ENCODE data around the gene DGKI. TPM values are rescaled to one million over a fixed set of nuclear protein-coding genes. Genes with fewer than 3 reads are reported as not detected.
"Not testable (repeated sequence)": the region's sequence is repeated elsewhere in the genome, so short reads cannot be mapped to it uniquely, and the experiment has no call there.

The DGKI gene
- total RNA-seq, 1 experiment from 2014 or later, result 0.29 TPM

DNA sequence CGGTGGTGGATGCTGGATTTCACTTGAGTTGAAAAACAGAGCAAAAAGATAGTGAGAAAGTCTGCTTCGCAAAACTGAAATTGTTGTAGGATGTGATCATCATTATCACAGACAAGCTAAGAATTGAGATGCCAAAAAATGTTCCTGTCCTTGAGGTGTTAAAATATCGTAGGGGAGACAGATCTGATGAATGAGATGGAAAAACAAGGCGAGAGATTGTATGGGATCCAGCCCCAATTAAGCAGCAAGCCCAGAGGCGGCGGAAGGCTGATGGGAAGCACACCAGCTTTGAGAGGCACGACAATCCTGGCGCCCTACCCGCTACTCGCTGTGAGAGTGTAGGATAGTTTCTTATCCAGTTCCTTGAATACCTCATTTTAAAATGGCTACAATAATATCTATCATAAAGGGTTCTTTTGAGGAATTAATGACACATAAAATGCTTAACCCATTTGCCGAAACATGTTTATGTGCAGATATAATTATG, 372.2 kb downstream of the DGKI start:
- DNase-seq (ENCODE audit: low spot score), result no peak

DNA sequence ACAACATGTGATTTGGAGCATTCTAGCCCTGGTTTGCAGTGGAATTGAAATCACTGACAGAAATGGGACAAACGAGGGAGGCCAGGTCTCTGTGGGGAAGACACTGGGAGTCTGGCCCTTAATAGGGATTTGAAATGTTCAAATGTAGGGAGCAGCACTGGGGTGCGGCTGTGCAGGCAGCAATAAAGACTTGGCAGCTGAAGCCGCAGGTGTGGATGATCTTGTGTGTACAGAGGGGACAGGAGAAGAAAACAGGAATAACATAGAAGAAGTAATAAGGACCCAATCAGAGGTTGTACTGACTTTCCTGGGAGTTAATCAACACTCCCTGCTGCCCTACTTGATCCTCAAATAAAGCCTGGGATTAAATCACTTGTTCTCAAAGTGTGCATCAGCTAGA, 375.6 kb downstream of the DGKI start:
- DNase-seq (ENCODE audit: low spot score), result no peak

DNA sequence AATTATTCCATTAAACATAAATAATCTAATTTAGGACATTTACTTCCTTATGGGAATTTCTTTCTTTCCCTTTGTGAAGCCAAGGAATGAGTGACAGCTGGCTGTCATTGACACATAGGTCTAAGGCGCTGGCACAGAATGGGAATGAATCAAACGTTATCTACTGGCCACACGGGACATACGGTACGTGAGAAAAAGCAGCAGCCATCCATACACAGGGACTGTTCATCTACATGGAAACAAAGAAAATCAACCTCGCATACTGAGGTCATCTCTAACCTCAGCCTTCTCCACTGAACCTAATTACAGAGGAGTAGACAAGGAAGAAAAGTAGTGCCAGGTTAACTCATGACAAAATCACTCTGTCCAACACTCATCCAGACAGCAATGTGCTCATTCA, 376.9 kb downstream of the DGKI start:
- no peak for DNase-seq (ENCODE audit: low spot score)

DNA sequence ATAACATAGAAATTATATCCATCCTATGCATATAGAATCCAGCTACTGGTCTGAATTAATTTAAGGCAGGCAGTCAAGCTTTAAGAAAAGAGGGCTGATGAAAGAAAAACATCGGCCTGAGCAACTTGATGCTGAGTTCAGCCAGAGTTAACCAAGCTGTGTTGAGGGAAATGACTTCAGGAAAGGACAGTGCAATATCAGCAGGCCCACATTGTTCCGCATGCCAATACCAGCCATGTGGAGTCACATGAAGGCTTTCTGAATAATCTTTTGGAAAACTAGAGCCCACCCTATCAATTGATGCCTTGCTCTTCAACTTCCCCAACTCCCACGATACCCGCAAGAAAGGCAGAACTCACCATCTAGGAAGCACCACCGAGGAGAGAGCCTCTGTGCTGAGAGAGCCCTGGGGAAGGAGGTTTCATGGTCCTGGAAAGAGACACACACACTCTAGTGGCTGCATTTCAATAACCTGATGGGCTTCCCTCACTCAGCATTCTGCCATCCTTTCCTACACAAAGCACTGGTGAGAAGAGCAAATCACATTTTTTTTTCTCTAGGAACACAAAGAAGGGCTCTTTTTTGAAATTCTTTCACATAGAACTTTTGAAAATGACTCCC, 377.5 kb downstream of the DGKI start:
- no peak for DNase-seq (ENCODE audit: low spot score)

DNA sequence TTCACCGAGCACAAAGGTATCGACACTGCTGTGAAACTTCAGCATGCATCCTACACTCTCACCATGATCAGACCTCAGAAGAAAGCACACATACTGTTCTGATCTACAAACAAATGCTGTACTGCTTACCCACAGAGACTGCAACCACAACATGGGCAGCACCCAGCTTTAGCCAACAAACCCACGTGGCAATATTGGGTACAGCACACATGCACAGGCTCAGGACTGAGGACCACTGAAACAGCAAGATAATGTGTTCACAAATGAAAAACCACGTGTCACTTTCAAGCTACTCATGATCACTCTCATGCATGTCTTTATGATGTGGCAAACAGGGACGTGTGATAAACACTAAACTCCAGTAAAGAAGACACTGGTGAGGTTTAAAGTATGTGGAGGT, 383.9 kb downstream of the DGKI start:
- no peak for DNase-seq (ENCODE audit: low spot score)

DNA sequence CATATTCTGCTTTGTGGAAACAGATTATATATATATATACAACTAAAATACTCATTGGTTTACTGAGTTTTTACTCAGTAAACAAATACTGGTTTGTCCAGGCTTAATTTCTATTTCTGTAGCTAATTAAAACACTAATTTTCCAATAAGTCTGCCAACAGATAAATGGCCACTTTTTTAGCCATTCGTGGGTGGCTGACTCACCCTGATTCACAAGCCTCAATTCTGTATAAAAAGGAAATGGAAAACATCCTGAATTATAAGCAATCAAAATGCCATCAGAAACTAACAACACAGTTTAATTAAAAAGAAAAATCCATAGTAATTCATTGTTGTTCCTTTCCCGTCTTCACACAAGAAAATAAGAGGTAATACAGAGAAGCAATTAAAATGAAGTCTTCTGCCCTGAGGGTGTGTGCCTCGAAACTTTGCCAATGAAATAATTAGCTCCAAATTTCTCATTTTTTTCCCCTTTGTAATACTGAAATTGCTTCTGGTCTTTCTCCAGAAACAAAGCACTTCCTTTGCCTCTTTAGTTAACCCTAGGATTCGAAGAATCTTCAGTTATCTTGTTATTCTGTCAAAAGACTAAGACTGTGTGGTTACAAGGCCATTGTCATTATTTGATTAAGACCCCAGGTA, 384.6 kb downstream of the DGKI start:
- DNase-seq (ENCODE audit: low spot score), result peak; percentile 22

DNA sequence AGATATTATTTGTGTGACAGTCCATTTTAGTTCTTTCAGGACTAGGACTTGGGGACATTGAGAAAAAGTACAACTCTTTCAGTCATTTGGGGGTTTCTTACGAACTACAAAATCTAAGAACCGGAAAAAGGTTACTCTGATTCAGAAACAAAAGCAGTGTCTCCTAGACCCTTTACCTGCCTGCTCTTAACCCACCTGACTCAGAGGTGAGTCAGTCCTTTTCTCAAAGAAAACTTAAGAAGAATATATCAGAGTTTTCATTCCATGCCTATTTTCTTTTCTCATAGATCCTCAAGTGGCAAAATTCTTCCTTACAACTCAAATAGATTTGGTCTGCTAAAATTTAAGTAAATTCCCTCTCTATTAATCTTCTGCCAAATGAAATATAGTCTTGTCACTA, 388.4 kb downstream of the DGKI start:
- no peak for DNase-seq (ENCODE audit: low spot score)

DNA sequence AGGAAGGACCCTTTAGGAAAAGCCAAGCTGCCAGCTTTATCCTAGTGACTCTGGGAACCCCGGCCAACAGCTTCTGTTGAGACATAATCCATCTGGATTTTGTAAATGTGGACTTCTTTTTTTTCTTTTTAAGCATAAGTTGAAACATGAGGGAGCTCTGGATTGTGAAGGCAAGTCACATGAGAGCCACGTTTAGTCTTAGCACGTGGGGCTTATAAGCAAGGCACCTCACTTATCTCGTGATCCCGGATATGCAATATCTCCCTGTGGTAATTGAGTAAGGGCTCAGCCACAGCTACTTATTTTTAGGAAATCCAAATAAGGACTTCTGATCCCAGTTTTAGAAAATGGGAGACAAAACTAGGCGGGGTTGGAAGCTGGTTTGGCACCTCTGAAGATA, 392.0 kb downstream of the DGKI start:
- no peak for DNase-seq (ENCODE audit: low spot score)

DNA sequence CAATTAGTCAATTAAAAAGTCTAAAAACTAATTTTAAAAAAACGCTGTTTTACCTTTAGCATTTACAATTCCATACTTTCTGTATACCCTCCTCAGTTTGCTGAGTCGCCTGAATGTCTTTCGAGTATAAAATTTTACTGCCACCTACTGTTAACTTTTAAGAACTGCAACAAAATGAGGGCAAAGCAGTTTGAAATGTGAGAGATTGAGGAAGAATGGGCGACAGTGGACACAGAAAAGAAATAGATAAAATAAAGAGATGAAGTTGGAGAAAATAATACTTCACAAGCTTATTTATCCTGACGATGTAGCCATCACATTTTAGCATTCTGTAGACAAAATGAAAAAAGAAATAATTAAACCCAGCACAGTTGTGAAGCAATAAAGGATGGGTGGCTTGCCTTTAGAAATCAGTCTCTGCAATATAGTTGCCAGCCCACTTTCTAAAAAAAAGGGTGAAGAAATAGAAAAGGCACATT, 392.5 kb downstream of the DGKI start:
- peak; percentile 27 for DNase-seq (ENCODE audit: low spot score)

DNA sequence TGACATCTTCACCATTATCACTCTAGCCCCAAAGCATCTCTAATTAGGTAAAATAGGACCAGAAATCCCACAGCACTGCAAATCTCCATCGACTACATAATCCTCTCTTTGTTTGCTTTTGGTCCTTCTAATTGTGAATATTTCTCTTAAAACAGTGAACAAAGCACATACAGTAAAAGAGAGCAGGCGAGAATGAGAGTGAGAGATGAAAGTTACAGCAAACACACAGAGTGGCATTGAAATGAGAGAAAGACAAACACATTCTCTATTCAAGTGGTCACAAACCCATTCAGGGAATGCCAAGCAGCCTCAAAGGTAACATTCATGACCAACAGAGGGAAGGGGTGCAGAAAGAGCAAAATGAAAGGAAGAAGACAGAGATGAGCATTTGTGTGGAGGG, 393.4 kb downstream of the DGKI start:
- no peak for DNase-seq (ENCODE audit: low spot score)

DNA sequence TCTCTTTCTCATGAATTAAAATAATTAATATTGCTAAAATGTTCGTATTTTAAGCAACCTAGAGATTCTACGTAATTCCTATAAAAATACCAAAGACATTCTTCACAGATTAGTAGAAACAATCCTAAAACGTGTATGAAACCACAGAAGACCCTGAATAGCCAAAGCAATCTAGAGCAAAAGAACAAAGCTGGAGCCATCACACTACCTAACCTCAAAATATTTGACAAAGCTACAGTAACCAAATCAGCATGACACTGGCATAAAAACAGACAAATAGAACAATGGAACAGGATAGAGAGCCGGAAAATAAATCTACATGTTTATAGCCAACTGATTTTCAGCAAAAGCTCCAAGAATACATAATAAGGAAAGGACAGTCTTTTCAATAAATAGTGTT, 397.8 kb downstream of the DGKI start:
- no peak for DNase-seq (ENCODE audit: low spot score)

DNA sequence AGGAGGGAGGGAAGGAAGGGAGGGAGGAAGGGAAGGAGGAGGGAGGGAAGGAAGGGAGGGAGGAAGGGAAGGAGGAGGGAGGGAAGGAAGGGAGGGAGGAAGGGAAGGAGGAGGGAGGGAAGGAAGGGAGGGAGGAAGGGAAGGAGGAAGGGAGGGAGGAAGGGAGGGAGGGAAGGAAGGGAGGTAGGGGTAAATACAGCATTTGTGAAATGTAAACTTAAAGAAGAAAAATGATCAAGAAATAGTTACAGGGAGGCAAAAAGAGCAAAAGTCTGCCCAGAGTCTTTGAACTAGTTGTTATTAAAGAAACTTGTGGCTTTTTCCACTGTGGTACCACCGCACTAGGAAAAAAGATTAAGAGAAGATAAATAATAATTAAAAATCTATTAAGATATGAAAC, 398.2 kb downstream of the DGKI start:
- not testable (repeated sequence) for DNase-seq (ENCODE audit: low spot score)

DNA sequence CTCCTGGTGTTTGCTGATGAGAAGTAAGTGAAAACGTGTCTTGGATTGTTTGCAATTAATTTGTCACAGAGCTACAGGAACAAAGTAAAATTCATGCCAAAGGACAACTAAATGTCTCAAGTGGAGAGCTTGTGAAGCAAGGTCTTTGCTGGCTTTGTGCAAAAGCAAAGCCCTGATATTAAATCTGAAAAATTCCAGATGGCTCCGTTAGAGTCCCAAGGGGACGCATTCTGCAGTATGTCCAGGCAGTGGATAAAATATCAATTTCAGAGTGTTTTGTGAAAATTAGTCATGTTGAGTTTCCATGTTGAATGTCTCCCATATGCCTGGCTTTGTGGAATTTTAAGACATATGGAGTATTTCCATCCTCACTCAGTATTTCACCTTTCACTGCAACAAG, 400.7 kb downstream of the DGKI start:
- DNase-seq (ENCODE audit: low spot score), result no peak

DNA sequence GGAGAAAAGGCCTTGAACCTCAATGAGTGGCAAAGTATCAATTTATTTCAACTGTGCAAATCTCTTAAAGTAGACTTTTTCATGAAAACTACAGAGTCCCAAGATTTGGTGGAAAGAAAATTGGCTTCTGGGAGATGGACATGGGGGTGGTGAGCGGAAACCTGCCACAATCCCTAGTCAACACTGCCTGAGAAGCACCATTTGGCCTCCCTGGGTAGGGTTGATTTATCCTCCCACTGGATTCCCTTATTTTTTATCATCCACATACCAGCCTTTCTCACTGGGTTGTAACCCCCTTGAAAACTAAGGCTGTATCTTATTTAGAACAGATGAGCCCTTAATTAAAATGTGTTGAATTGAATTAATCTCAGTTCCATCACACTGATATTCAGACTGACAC, 401.5 kb downstream of the DGKI start:
- DNase-seq (ENCODE audit: low spot score), result no peak

DNA sequence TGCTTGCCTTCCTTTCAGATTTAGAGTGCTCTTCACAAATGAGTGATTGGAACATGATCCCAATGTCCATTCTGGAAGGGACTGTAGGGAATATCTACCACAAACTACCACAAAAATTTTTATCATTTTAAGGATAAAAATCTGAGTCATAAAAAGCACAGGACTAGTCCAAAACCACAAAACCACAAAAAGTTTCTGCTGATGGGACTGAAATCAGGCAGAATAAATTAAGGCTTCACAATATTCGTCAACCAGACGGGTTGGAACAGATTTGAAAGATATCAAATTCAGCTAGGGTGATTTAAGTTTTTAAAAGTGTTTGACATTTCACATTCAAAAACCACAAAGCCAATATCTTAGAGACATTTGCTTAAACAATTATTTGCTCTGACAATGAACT, 403.2 kb downstream of the DGKI start:
- peak; percentile 65 for DNase-seq (ENCODE audit: low spot score)

DNA sequence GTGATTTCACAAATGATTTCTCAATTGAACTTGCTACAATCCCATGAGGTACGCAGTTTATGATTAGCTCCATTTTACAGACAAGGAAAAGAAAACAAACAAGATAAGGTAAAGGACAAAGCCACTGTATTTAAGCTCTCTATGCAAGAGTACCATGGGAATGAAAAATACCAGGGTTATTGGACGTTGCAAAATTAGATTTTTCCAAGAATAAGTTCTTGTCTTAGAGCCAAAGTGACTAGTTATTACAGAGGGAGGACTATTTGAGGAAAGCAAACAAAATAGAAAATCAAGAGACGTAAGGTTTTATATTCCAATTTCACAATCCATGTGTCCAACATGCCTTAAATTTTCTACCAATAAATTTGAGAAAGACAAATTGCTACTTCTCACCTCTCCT, 405.3 kb downstream of the DGKI start:
- DNase-seq (ENCODE audit: low spot score), result no peak

DNA sequence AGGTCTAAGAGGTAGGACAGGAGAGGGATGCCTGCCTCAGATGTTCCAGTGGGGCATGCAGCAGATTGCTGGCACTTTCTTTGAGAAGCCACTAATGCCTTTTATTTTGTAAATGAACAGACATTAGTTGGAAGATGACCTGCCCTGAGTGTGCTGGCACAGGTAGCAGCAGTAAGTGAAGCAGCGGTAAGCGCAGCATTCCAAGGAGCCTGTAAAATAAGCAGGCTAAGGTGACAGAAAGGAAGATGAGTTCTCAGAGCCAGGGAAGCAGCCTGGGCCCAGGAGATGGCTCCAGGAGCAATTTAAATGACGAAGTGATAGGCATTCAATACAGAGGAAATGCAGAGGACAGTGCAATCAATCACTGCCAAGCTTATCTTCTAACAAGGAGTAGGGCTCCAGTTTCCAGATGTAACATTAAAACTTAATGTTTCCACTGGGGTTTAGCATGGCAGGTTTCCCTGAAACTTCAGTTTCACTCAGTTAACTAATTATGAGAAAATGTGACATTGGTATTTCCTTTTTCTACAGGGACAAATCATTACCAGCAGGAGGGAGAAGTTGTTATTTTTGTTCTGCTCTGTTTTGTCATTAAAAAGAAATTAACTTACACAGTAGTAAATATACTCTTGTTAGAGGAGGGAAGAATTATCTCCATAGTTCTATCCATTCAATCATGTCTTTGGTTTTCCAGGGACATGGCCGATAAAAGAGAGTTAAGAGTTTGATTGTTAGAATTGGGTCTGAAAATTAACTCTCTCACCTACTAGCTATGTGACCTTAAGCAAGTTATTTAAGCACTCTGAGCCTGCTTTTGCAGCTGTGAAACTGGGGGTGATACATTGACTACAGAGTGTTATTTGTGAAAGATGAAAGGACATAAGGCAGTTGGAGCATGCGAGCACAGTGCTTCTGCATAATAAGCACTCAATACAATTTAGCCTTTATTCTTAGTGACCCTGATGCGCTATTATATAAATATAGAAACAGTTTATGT, 406.6 kb downstream of the DGKI start:
- DNase-seq (ENCODE audit: low spot score), result peak; percentile 22

DNA sequence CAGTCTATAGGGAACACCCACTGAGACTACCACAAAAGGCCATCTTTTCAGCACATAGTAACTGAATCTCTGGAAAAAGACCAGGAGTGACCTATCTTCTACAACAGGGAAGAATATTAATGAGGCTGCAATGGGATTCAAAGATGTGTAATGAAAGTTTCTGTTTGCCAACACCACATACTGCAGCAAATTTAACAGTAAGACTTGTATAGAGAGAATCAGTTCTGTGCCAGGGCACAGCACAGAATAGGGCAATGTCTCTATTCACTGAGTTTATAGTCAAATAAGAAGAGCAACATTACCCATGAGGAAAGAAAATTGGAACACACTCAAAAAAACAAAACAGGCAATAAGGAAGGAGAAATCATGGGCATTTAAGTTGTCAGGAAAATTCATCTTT, 411.8 kb downstream of the DGKI start:
- no peak for DNase-seq (ENCODE audit: low spot score)

DNA sequence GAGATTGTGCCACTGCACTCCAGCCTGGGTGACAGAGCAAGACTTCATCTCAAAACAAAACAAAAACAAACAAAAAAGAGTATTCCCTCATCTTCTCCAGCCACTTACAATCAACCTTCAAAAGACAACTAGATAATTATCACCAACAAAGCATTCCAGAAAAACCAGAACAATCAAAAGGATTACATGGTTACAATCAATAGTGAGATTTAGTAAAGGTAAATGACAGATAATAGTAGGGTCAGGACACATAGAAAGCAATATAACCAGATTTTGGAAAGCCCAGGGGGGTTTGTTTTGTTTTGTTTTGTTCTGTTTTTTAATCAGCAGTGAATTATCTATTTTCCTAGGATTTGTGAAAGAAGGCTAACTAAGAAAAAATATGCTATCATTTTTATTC, 412.2 kb downstream of the DGKI start:
- DNase-seq (ENCODE audit: low spot score), result no peak

DNA sequence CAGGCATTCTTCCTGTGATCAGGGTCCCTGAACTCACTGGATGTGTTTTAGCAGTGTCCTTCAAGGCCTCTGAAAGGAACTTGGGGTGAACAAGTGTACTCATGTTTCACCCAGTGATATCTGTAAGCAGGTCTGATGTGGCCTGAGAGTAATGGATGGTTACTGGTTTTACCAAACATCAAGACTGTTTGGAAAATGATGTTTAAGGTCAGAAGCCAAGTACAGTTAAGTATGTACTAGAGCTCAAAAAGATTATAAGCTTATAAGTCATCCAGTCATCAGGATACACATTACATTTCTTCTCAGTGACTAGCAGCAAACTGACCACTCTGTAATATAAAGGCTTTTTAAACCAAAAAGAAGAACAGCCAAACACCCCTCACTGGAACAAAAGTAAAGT, 423.5 kb downstream of the DGKI start:
- no peak for DNase-seq (ENCODE audit: low spot score)

DNA sequence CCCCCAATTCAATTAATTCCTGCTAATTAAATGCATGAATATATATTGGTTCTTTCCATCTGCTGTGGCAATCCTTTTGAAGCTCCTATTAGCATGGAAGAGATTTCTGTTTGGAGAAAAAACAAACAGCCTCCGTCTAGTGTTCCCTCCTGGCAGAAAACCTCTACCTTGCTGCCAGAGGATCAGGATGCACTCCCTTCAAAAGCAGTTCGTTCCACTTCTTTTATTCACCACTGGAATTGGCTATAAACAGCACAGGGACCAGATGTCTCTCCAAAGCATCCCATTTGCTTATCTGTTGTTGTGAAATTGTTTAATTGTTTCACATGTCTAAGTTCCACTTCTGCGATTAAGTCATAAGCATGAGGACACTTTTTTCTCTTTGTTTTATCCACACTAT, 425.4 kb downstream of the DGKI start:
- DNase-seq (ENCODE audit: low spot score), result no peak

DNA sequence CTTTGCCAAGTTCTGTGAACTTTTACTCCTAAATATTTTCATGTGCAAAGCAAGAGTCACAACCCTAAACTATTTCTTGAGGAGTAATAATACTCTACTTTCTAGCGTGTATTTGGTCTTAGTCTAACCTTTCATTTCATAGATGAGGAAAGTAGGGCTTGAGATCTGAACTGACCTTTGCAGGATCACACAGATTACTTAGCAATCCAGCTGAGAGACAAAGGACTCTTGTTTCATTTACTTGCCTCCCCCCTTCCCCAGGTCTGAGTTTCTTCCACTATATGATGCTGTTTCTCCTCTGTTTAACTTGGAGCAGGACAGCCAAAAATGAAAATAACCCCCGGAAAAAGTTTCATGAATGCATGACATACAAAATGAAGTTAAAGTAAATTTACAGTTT, 427.9 kb downstream of the DGKI start:
- no peak for DNase-seq (ENCODE audit: low spot score)

DNA sequence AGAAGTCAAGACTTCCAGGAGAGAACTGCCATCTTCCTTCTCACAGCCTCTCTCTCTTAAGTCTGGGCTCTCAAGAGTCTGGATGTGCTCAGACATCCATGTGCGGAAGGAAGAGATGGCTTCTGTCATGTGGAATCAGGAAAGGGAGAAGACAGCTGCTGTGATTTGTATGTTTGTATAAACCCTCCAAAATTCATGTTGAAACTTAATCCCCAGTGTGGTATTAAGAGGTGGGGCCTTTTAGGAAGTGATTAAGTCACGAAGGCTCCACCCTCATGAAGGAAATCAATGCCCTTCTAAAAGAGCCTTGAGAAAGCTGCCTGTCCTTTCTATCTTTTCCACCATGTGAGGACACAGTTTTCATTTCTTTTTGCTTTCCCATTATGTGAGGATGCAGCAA, 429.3 kb downstream of the DGKI start:
- DNase-seq (ENCODE audit: low spot score), result no peak
